ENCODE measurements around the gene WDR45.

WDR45 gene

GRCh38 chrX:49042581-49043219 lies 37.0 kb downstream of the WDR45 start:
- H3K4me3 ChIP-seq (ENCODE audit: low read length) = peak overlapping the region; percentile 81
- H3K27ac ChIP-seq (ENCODE audit: low read depth, low read length) = peak overlapping the region; percentile 99
- peaks cover 20% of the 10 kb centered on the region for H3K36me3 ChIP-seq (ENCODE audit: insufficient read depth, low read length)
- H3K9me3 ChIP-seq (ENCODE audit: insufficient read depth, low read depth, low read length) = no peaks in the 10 kb centered on the region
- H3K27me3 ChIP-seq (ENCODE audit: insufficient read depth, low read length) = no peaks in the 10 kb centered on the region
- H3K9ac ChIP-seq (ENCODE audit: low read depth, low read length) = peak overlapping the region; percentile 82
- peaks cover 7% of the 10 kb centered on the region for H3K4me1 ChIP-seq (ENCODE audit: insufficient read depth, low read length)
- 1% methylated on average over 29 of the region's 29 CpGs for WGBS

DNA sequence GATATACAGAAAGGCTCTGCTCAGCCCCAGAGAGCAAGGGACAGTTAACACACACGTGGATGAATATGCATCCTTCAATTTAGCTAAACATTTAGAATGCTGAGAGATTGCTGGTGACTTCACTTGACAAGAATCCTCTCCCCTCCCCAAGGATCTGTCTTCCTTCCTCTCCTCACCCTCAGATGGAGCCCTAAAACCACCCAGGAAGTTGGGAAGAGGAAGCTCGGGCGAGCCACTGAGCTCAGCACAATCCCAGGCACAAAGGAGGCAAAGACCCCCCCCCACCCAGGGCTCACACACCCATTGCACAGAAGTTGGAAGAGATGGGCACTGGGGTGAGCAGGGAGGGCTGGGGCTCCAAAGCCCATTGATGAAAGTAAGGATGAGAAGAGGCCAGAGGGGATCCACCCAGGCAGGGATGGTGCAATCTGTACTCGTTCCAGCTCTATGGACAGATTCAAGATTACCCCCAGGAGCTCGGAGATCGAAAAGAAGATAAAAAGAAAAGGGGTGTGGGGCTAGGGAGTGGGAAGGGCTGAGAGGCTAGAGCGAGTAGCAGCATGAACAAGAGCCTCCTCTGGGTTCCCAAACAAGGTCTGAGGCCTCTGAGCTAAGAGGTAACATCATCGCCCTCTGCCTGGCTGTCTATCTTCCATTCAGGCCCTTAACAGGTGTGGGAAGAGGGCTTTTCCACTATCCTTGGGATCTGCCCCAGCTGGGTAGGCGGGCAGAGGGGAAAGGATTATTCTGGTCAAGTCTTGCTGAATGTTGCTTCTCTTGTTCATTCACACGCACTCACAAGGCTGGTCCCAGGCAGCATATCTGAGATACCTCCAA lies 37.7 kb downstream of the WDR45 start:
- peak overlapping the region; percentile 99 for H3K27ac ChIP-seq (ENCODE audit: low read depth, low read length)
- peaks cover 7% of the 10 kb centered on the region for H3K4me1 ChIP-seq (ENCODE audit: insufficient read depth, low read length)
- 2% methylated on average over 7 of the region's 10 CpGs for WGBS
- H3K36me3 ChIP-seq (ENCODE audit: insufficient read depth, low read length) = peaks cover 27% of the 10 kb centered on the region
- H3K27me3 ChIP-seq (ENCODE audit: insufficient read depth, low read length) = no peaks in the 10 kb centered on the region
- H3K9me3 ChIP-seq (ENCODE audit: insufficient read depth, low read depth, low read length) = no peaks in the 10 kb centered on the region
- H3K4me3 ChIP-seq (ENCODE audit: low read length) = peak overlapping the region; percentile 81
- H3K9ac ChIP-seq (ENCODE audit: low read depth, low read length) = peak overlapping the region; percentile 82

DNA sequence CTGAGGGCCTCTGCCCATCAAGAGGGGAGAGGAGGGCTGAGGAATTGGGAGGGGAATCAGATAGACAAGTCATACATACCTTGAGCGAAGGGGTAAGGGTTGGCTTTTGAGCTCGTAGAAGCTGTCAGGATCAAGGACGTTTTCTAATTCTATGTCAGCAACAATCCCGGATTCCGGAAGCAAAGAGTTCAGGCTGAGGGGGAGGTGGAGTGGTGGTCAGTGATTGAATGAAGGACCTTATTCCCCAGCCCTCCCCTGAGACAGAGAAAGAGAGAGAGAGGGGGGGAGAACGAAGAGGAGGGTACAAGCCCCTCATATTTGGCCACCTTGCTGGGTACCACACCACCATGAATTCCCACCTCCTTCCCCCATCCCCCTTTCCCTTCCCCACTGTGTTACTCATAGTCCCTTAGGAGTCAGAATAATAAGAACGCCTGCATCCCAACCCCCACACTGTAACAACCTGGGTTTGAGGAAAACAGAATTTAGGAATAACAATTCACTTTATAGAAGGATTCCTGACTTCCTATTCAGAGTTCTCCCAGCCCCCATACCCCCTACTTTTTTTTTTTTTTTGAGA lies 39.2 kb downstream of the WDR45 start:
- peak overlapping the region; percentile 99; the same call in 1 of the 2 replicates for H3K27ac ChIP-seq (ENCODE audit: low read depth, low read length)
- no peaks in the 10 kb centered on the region for H3K9me3 ChIP-seq (ENCODE audit: insufficient read depth, low read depth, low read length)
- peaks cover 7% of the 10 kb centered on the region for H3K4me1 ChIP-seq (ENCODE audit: insufficient read depth, low read length)
- peaks cover 34% of the 10 kb centered on the region for H3K36me3 ChIP-seq (ENCODE audit: insufficient read depth, low read length)
- peak overlapping the region; percentile 82 for H3K9ac ChIP-seq (ENCODE audit: low read depth, low read length)
- WGBS = 3% methylated on average over 4 of the region's 7 CpGs
- peak overlapping the region; percentile 81 for H3K4me3 ChIP-seq (ENCODE audit: low read length)
- no peaks in the 10 kb centered on the region for H3K27me3 ChIP-seq (ENCODE audit: insufficient read depth, low read length)

DNA sequence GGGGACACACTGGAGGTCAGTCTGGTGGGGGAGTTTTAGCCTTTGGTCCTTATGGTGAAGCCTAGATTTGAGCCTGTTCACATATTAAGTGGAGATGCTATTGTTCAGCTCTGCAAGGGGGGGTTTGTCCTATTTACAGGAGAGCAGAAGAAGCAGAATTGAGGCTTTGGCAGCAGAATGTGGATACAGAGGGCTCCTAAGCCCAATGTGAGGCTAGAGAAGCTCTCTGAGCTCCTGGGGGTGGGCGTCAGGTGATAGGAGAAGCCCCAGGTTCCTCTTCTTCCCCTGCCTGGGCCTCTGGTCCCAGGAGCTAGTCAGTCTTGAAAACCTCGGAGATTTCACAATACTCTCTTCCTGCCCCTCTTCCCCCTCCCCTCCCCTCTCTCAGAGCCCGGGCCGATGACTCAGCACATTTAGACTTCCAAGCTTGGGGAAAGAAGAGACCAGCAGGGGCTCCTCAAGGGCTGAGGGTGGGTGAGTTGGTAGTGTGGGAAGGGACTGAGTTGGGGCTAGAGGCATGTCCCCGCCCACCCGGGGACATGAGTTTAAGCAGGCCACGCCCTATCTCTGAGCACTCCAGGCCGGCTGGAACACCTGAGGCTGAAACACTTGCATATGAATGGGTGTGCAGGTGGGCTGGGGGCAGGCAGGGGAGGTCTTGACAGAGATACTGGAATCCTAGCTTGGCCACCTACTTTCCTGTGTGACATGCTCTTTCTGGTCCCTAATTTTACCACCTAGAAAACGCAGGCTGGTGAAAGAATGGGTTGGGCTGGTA lies 39.9 kb downstream of the WDR45 start:
- H3K9me3 ChIP-seq (ENCODE audit: insufficient read depth, low read depth, low read length) = no peaks in the 10 kb centered on the region
- H3K36me3 ChIP-seq (ENCODE audit: insufficient read depth, low read length) = peaks cover 35% of the 10 kb centered on the region
- H3K27ac ChIP-seq (ENCODE audit: low read depth, low read length) = peak overlapping the region; percentile 99
- H3K9ac ChIP-seq (ENCODE audit: low read depth, low read length) = peak overlapping the region; percentile 82
- H3K4me1 ChIP-seq (ENCODE audit: insufficient read depth, low read length) = peaks cover 7% of the 10 kb centered on the region
- H3K27me3 ChIP-seq (ENCODE audit: insufficient read depth, low read length) = no peaks in the 10 kb centered on the region
- peak overlapping the region; percentile 81 for H3K4me3 ChIP-seq (ENCODE audit: low read length)
- 0% methylated on average over 6 of the region's 9 CpGs for WGBS

DNA sequence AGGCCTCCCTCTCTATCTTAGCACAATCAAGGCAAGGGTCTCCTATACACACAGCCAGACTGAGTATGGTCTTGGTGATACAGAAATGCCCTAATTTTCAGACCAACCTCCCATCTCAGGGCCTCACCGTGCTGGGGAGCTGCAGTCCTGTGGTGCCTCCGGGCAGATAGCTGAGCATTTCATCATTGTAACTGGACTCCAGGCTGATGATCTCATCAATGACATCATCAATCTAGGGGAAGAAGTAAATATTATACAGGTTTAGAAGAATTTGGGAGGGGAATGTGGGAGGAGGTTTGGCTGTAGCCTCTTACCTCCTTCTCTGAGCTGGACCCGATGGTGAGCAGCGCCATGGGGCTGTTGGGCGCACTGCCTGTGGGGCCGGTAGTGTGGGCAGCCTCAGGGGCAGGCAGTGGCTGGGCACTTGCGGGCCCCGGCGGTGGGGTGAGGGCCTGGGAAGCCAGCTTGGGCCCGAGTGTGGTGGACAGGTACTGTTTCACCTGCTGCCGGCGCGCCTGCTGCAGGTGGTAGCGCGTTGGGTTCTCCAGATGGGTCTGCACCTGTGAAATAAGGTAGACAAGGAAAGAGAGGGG lies 41.7 kb downstream of the WDR45 start:
- H3K9ac ChIP-seq (ENCODE audit: low read depth, low read length) = no peak overlapping the region
- peaks cover 53% of the 10 kb centered on the region for H3K36me3 ChIP-seq (ENCODE audit: insufficient read depth, low read length)
- H3K4me3 ChIP-seq (ENCODE audit: low read length) = no peak overlapping the region
- WGBS = 97% methylated on average over 15 of the region's 15 CpGs
- peaks cover 7% of the 10 kb centered on the region for H3K4me1 ChIP-seq (ENCODE audit: insufficient read depth, low read length)
- no peaks in the 10 kb centered on the region for H3K27me3 ChIP-seq (ENCODE audit: insufficient read depth, low read length)
- H3K9me3 ChIP-seq (ENCODE audit: insufficient read depth, low read depth, low read length) = no peaks in the 10 kb centered on the region
- H3K27ac ChIP-seq (ENCODE audit: low read depth, low read length) = no peak overlapping the region

GRCh38 chrX:49030283-49030682 lies 49.4 kb downstream of the WDR45 start:
- Histone ChIP-seq H3K9ac (ENCODE audit: low read depth, low read length) (no peak overlapping the region), H3K36me3 (ENCODE audit: insufficient read depth, low read length) (peaks cover 58% of the 10 kb centered on the region), H3K27me3 (ENCODE audit: insufficient read depth, low read length) (no peaks in the 10 kb centered on the region), H3K27ac (ENCODE audit: low read depth, low read length) (no peak overlapping the region), H3K4me3 (ENCODE audit: low read length) (no peak overlapping the region), H3K9me3 (ENCODE audit: insufficient read depth, low read depth, low read length) (no peaks in the 10 kb centered on the region), H3K4me1 (ENCODE audit: insufficient read depth, low read length) (no peaks in the 10 kb centered on the region)
- 100% methylated on average over 6 of the region's 6 CpGs for WGBS

DNA sequence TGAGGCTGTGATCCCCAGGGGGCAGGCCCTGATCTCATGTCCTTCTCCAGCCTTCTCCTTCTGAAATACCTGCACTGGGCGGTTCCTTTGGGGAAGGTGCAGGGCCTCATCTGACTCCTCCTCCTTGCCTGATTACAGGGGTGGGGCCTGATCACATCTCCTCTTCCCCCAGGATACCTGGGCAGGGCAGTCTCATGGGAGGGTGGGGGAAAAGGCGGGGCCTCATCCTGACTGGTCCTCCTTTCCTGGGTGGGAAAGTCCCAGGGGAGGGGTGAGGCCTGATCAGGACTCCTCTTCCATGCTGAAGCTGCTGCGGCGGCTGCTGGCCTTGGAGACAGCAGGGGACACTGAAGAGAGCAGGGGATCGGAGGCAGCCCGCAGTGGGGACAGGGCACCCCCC lies 49.8 kb downstream of the WDR45 start:
- WGBS = 88% methylated on average over 5 of the region's 6 CpGs
- H3K36me3 ChIP-seq (ENCODE audit: insufficient read depth, low read length) = peaks cover 58% of the 10 kb centered on the region
- no peak overlapping the region for H3K4me3 ChIP-seq (ENCODE audit: low read length)
- no peak overlapping the region for H3K27ac ChIP-seq (ENCODE audit: low read depth, low read length)
- no peaks in the 10 kb centered on the region for H3K27me3 ChIP-seq (ENCODE audit: insufficient read depth, low read length)
- no peaks in the 10 kb centered on the region for H3K4me1 ChIP-seq (ENCODE audit: insufficient read depth, low read length)
- H3K9ac ChIP-seq (ENCODE audit: low read depth, low read length) = no peak overlapping the region
- no peaks in the 10 kb centered on the region for H3K9me3 ChIP-seq (ENCODE audit: insufficient read depth, low read depth, low read length)
